K562 (cell line): ENCODE measurements around the gene RARRES1. TPM values are rescaled to one million over a fixed set of nuclear protein-coding genes. Genes with fewer than 3 reads are reported as not detected.

ENCODE experiments used
- ATAC-seq: fragments of 200-7000 bp; cut with Tn5 transposase; 3 replicates; pipeline ENCODE4 v1.9.1; 2020; ENCODE audit warnings: moderate library complexity
- BruUV-seq: library from RNA; stranded (reverse); fragments of 400-500 nt; replicated peaks from 2 replicates; lab custom pipeline; 2021; lab: Mats Ljungman, UMichigan
- CTCF ChIA-PET: fragments of 300-600 bp; formaldehyde crosslinking; extraction: SDS; loops from one replicate; lab custom pipeline; 2021; ENCODE audit warnings: low intra/inter-chr PET ratio; lab: Yijun Ruan, JAX
- POLR2A ChIA-PET: fragments of 300-600, 350-650 bp; sonication (Branson Sonifier 250); formaldehyde crosslinking; extraction: SDS; loops from one replicate; lab custom pipeline; 2021; ENCODE audit warnings: antibody characterized with exemption, inconsistent platforms; lab: Yijun Ruan, JAX
- DNase-seq, 4 experiments: peaks; one replicate each; pipeline versions ENCODE4 v3.0.0 to v3.0.0-alpha.2; 2011 to 2018; ENCODE audit warnings: low spot score in 3 of 4, mixed read lengths in 3 of 4; ENCODE audit errors: extremely low read depth in 1 of 4
- FAIRE-seq: peaks from 2 replicates; lab custom pipeline; 2011; peaks lifted over from hg19 to GRCh38; lab: Jason Lieb, UNC
- H2AFZ ChIP-seq: 2 replicates; pipeline ENCODE4 v1.6.0; 2011; ENCODE audit warnings: low read depth, low read length, control low read depth, inconsistent platforms
- H3K27ac ChIP-seq: fragments of 200-600 bp; 3 replicates; pipeline ENCODE4 v1.8.0; 2011; ENCODE audit warnings: low read depth, mild to moderate bottlenecking, control low read depth, inconsistent platforms, low read length, moderate library complexity, mixed read lengths; ENCODE audit errors: extremely low read depth
- H3K27me3 ChIP-seq, 2 experiments: fragments of 300-600 bp in 1 of 2; 2 replicates in 1 of 2; 3 replicates in 1 of 2; pipeline versions ENCODE4 v1.6.0 to v1.8.0; 2011; ENCODE audit warnings: inconsistent platforms in 2 of 2, low read length in 2 of 2, mild to moderate bottlenecking in 1 of 2, mixed read lengths in 1 of 2, moderate library complexity in 1 of 2; ENCODE audit not compliant: control insufficient read depth in 2 of 2, insufficient read depth in 2 of 2
- H3K36me3 ChIP-seq: fragments of 300-600 bp; 3 replicates; pipeline ENCODE4 v1.8.0; 2011; ENCODE audit warnings: mild to moderate bottlenecking, low read length, inconsistent platforms; ENCODE audit not compliant: control insufficient read depth, insufficient read depth
- H3K4me1 ChIP-seq, 2 experiments: fragments of 200-600 bp in 1 of 2; replicated peaks in 1 of 2; 2 replicates in 1 of 2; 3 replicates in 1 of 2; pipeline versions ENCODE4 v1.5.1 to v1.8.0; 2011; ENCODE audit warnings: inconsistent platforms in 2 of 2, low read length in 2 of 2, mild to moderate bottlenecking in 1 of 2, mixed read lengths in 1 of 2, moderate library complexity in 1 of 2; ENCODE audit not compliant: control insufficient read depth in 2 of 2, insufficient read depth in 2 of 2
- H3K4me2 ChIP-seq: 2 replicates; pipeline ENCODE4 v1.6.1; 2011; ENCODE audit warnings: low read length, control low read depth, inconsistent platforms, mixed read lengths; ENCODE audit not compliant: insufficient read depth
- H3K4me3 ChIP-seq: fragments of 200-600 bp; sonication (generic), shearing (Covaris generic); 2 replicates; pipeline ENCODE4 v1.5.1; 2016; ENCODE audit warnings: control low read depth, inconsistent platforms
- H3K79me2 ChIP-seq: fragments of 200-600 bp; 3 replicates; pipeline ENCODE4 v1.8.0; 2011; ENCODE audit warnings: low read length, inconsistent platforms; ENCODE audit not compliant: control insufficient read depth, insufficient read depth
- H3K9ac ChIP-seq, 2 experiments: 2 replicates each; pipeline versions ENCODE4 v1.6.0 to v1.6.1; 2011; ENCODE audit warnings: low read depth in 2 of 2, low read length in 2 of 2, control low read depth in 1 of 2, inconsistent platforms in 1 of 2, mild to moderate bottlenecking in 1 of 2, mixed read lengths in 1 of 2; ENCODE audit not compliant: insufficient read depth in 1 of 2
- H3K9me1 ChIP-seq: one replicate; pipeline ENCODE4 v1.6.0; 2011; ENCODE audit warnings: inconsistent platforms, mild to moderate bottlenecking, low read length, moderate library complexity; ENCODE audit not compliant: control insufficient read depth, insufficient read depth
- H3K9me3 ChIP-seq: replicated peaks from 2 replicates; pipeline ENCODE4 v1.5.1; 2011; ENCODE audit warnings: low read depth, low read length, inconsistent platforms; ENCODE audit not compliant: control insufficient read depth, insufficient read depth
- H4K20me1 ChIP-seq: replicated peaks from 2 replicates; pipeline ENCODE4 v1.6.1; 2011; ENCODE audit warnings: low read length, inconsistent platforms, mixed read lengths; ENCODE audit not compliant: control insufficient read depth, insufficient read depth
- ATF3 ChIP-seq, 2 experiments: fragments of 450-650 bp in 1 of 2; sonication (generic) in 1 of 2; formaldehyde crosslinking in 1 of 2; IDR thresholded peaks in 1 of 2; conservative IDR thresholded peaks in 1 of 2; 2 replicates each; pipeline versions ENCODE4 v1.6.1 to v1.8.1; 2016 to 2023; ENCODE audit warnings: mild to moderate bottlenecking in 2 of 2, moderate library complexity in 2 of 2, inconsistent platforms in 1 of 2, missing genetic modification reagents in 1 of 2
- FOXJ2 ChIP-seq: fragments of 200-800 bp; sonication (Bioruptor generic); IDR thresholded peaks from 2 replicates; pipeline ENCODE4 v1.6.1; 2016; ENCODE audit warnings: missing genetic modification characterization, missing compliant biosample characterization
- HNRNPK ChIP-seq: fragments of 200-400 bp; formaldehyde crosslinking; IDR thresholded peaks from one replicate; pipeline ENCODE4 v1.6.1; 2018; ENCODE audit warnings: mild to moderate bottlenecking, low read depth, low read length; ENCODE audit not compliant: poor library complexity, severe bottlenecking
- WGBS: fragments of 100-300 bp; shearing (Covaris generic); methylation state at CpG from one replicate; pipeline ENCODE4 v1.1.6; 2016; ENCODE audit warnings: low coverage, mixed read lengths; ENCODE audit not compliant: insufficient coverage; ENCODE audit errors: missing lambda C conversion rate; 5-methylcytosine and 5-hydroxymethylcytosine counted together
- in situ Hi-C: fragments of 300-500 bp; cut with MboI; formaldehyde crosslinking; loops from 4 replicates; pipeline ENCODE4 v1.15.0; 2018; ENCODE audit warnings: inconsistent platforms, mixed read lengths
- intact Hi-C: fragments of 100-400 bp; cut with micrococcal nuclease; formaldehyde crosslinking; loops from 2 replicates; pipeline ENCODE4 v1.14.2; 2022
- polyA plus RNA-seq, 8 experiments: library from polyadenylated mRNA; depleted of rRNA in 4 of 8; stranded (reverse) in 5 of 8; unstranded in 3 of 8; fragments of >200 nt; fragmentation: Nextera tagmentation in 2 of 8; fragmentation: Illumina TruSeq in 1 of 8; extraction: Ambion mirVana in 2 of 8; extraction: Trizol in 1 of 8; gene quantifications; 2 replicates each; pipeline versions ENCODE4 v1.2.1 to v1.2.3, GENCODE V29; 2011 to 2014; ENCODE audit warnings: inconsistent platforms in 1 of 8, missing spikeins in 1 of 8
- total RNA-seq, 7 experiments: library from RNA; depleted of rRNA in 6 of 7; stranded (reverse); fragments of >200 nt in 6 of 7; fragmentation: Illumina TruSeq in 2 of 7; extraction: Trizol in 2 of 7; gene quantifications; 2 replicates each; pipeline versions ENCODE4 v1.2.1 to v1.2.3, GENCODE V29; 2011 to 2021; ENCODE audit warnings: low replicate concordance in 1 of 7

RARRES1 gene
- total and polyA plus RNA-seq, 9 of the 15 experiments (the other 6 are each of a cell fraction or from before 2014, with no cell fraction given): not detected

GRCh38 chr3:158770741-158771350 is 38.6 kb upstream of the RARRES1 start:
- BruUV-seq: no TSS peak
- Histone ChIP-seq H3K4me3 (no peak overlapping the region), H3K27me3 (no peaks in the 10 kb centered on the region), H4K20me1 (no peaks in the 10 kb centered on the region), H2AFZ (no peak overlapping the region), H3K27ac (no peak overlapping the region), H3K4me1 (peaks cover 13 to 52% of the 10 kb centered on the region in 2 experiments; a peak in 3 of 5 replicates), H3K79me2 (no peaks in the 10 kb centered on the region), H3K9ac (no peak overlapping the region), H3K4me2 (no peak overlapping the region), H3K9me3 (no peaks in the 10 kb centered on the region), H3K36me3 (no peaks in the 10 kb centered on the region; the same call in 2 of the 3 replicates), H3K9me1 (no peaks in the 10 kb centered on the region)
- in situ Hi-C loops: no loop called here
- ATAC-seq: no peak
- POLR2A ChIA-PET: interaction anchor here (0.7 kb wide), 1 partner anchor 16 kb away, joined by 4 read pairs; no protein-coding TSS in a partner anchor
- intact Hi-C loops: no loop called here
- 83% methylated on average over 4 of the region's 4 CpGs for WGBS
- CTCF ChIA-PET: interaction anchor here (0.6 kb wide), 1 partner anchor 19 kb away, joined by 4 read pairs; no protein-coding TSS in a partner anchor
- no peak for FAIRE-seq
- TF ChIP-seq FOXJ2 (tag) (0 out of 2 replicates have a peak, but pooled peaks have one; percentile 28), HNRNPK (no peak), ATF3 (IDR thresholded peaks at IDR 0.05) (peak; percentile 51; the same call in 1 of the 2 replicates), ATF3 (CRISPR knock-in tag; conservative IDR thresholded peaks at IDR 0.05) (no peak)
- DNase-seq: no peak
